HG03097 (cell line): ENCODE results near the gene PLA2G1B.
"Not testable (repeated sequence)": the region's sequence is repeated elsewhere in the genome, so short reads cannot be mapped to it uniquely, and the experiment has no call there.

ENCODE experiments used
- ATAC-seq: cut with Tn5 transposase; IDR thresholded peaks from one replicate; pipeline ENCODE4 v1.9.1; 2021; ENCODE audit not compliant: unreplicated experiment, low FRiP score

The PLA2G1B gene

DNA sequence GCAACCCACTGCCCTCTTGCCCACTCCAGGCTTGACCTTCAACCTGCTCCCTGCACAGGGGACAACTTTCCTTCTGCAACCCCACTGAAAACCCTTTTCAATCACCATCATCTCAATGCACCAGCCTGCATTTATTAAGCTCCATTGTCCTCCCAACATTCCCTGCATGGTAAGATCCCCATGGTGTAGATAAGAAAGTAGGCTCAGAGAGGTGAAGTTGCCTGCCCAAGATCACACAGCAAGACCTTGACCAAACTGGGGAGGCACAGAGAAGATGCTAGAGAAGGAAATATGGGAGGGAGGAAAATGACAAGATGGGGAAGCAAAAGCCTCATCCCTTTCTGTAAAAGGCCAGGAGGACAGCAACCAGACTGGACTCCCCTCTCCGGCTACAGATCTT, 31.5 kb upstream of the PLA2G1B start:
- no peak for ATAC-seq

DNA sequence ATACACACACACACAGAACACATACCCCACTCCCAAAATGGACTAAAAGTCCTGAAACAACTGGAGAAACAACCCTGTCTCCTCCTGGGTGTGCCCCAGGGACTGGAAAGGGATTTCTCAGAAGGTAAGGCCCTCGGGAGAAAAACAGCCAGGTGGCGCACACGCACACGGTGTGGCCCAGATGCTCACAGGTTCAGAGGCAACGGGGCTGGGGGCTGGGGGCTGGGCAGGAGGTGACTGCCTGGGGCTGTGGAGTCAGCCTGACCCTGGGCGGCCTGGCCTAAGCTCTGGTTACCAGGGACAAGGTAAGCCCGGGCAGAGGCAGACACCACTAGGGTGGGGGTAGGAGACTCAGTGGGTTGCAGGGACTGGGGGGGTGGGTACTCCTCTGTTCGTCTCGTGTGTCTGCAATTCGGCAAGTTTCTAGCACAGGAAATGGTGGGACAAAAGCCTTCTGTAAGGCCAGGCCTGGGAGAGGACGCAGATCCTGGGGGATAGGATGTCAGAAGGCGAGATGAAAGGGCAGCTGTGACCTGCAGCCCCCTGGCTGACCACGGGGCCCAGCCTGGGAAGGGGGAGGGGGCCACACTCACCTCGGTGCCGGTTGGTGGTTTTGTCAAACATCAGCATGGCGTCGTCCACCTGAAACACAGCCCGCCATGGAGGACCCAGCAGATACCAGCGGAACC, 31.0 kb upstream of the PLA2G1B start:
- ATAC-seq, result no peak

DNA sequence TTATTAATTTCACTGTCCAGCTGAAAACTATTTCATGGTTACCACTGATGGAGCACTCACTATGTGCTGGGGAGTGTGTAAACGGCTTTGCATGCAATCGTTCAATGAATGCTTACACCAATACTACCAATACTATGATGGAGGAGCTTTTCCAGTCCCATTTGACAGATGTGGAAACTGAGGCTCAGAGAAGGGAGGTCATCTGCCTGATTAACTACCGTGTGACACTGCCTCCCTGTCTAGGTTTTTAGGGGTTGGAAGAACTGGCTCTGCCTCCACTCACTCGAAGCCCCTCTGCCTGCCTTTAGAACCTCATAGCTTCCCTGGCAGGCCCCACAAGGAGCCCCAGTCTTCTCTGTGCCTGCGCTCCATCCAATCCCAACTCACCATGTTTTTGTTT, 29.5 kb upstream of the PLA2G1B start:
- ATAC-seq, result no peak

DNA sequence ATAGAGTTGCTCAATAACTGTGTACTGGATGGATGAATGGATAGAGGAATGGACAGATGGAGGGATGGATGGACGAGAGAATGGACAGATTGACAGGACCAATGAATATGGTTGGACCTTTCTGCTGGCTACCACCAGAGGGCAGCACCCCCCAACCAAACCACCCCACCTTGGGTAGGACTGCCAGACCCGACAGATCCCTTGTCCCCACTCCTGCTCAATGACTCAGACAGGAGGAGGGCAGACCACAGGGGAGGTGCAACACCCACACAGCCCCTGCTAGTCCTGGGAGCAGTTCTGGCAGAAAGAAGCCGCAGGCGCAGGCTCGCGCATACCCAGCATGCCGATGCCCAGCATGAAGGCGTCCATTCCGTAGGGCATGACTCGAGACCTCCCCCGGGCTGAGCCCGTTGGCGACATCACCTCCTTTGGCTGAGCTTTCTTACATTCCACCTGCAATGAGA, 29.0 kb upstream of the PLA2G1B start:
- no peak for ATAC-seq

DNA sequence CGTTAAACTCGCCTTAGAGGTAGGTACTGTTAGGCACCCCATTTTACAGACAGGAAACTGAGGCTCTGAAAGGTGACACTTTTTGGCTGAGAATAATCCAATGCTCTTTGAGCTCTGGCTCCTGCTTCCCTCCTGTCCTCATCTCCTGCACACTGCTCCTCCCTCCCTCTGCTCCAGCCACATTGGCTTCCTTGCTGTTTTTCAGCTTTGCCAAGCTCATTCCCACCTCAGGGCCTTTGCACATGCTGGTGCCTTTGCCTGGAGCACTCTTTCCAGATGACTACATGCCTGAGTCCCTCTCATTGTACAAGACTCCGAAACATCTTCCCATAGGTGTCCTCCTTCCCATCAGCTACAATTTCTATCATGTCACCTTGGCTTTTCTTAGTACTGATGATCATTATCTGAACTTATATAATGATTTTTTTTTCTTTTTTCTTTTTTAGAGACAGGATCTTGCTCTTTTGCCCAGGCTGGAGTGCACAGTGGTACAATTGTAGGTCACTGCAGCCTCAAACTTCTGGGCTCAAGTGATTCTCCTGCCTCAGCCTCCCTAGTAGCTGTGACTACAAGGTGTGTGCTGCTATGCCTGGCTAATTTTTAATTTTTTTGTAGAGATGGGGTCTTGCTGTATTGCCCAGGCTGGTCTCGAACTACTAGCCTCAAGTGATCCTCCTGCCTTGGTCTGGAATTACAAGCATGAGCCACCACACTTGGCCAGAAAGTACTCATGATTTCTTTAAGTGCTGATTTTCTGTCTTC, 26.2 kb upstream of the PLA2G1B start:
- no peak for ATAC-seq

DNA sequence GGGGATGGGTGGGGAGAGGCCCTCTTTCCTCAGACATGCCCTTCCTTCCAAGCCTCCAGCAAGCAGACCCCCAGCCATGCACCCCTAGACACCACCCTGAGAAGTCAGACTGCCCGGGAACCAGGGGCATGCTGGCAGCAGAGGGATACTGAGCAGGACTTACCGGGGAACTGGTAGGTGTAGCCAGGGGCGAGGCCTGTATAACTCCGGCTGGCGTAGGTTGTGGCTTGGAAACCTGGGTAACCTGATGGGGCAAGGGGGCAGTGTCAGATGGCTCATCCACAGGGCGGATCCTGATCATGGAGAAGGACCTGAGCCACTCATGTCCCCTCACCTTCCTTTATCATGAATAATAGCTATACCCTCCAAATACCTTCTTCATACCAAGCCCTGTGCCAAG, 25.6 kb upstream of the PLA2G1B start:
- ATAC-seq, result no peak

DNA sequence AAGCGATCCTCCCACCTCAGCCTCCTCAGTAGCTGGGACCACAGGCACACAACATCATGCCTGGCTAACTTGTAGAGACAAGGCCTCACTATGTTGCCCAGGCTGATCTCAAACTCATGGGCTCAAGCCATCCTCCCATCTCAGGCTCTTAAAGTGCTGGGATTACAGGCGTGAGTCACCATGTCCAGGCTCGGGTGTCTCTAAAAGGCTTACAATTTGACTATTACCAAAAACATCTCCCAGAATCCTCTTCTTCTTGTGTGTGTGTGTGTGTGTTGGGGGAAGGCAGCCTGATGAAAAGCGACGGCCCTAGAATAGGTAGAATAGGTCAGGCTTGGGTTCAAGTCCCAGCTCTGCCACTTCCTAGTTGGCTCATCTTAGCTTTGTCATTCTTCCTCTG, 24.5 kb upstream of the PLA2G1B start:
- ATAC-seq, result no peak

DNA sequence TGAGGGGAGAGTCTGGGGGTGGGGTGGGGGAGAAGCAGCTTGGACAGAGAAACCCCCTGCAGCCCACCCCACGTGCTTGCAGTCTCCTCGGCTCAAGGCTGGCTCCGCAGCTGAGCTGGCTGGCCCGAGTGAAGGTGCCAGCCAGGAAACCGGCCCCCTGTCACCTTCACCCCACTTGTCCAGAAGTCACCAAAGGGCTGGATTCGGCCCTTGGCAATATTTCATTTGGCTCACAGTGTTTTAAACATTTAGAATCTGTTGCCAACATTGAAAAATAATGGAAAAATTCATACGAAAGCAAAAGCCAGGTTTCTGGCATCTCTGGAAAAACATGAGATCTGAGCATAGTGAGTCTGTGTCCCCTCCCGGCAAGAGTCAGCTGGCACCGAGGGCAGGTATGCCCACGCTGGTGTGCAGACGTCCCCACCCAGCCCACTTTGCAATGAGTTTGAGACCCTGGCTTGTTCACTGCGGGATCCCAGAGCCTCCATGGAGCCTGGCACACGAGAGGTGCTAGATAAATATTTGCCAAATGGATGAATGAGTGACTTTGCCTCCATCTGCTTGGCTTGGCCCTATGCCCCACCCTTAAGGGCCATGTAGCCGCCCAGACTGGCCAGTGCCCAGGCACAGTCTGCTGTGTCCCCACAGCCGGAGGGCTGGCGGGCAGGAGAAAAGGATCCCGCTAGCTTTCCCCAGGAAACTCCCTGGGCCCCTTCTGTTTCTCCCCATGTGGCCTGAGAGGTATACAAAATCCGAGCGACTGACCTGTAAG, 23.2 kb upstream of the PLA2G1B start:
- no peak for ATAC-seq

DNA sequence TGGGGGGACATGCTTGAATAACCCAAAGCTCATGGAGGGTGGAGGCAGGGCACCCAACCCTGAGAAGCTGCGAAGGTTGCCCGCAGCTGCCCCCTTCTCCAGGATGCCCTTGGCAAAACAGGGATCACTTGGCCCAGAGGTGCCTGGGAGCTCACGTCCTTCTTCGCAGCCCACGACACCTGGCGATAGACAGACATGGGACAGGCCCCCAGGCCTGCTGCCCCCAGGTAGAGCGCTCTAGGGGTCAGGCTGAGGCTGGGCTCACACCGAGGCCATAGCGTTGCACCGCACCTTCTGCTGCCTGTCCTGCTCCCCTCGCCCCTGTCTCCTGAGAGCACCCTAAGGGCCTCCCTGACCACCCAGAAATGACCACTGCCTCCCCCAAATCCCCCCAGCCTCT, 20.2 kb upstream of the PLA2G1B start:
- no peak for ATAC-seq

DNA sequence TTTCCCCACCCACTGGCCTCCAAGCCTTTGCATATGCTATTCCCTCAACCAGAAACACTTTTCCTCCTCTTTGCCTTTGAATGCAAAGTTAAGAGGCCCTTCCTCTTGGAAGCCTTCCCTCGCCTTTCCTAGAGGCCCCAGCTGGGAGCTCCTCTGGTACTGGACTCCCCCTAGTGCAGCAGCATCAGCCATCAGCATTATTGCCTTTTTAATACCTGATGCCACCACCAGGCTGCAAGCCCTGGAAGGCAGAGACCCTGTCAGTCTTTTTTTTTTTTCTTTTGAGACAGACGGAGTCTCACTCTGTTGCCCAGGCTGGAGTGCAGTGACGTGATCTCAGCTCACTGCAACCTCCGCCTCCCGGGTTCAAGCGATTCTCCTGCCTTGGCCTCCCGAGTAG, 19.1 kb upstream of the PLA2G1B start:
- no peak for ATAC-seq

DNA sequence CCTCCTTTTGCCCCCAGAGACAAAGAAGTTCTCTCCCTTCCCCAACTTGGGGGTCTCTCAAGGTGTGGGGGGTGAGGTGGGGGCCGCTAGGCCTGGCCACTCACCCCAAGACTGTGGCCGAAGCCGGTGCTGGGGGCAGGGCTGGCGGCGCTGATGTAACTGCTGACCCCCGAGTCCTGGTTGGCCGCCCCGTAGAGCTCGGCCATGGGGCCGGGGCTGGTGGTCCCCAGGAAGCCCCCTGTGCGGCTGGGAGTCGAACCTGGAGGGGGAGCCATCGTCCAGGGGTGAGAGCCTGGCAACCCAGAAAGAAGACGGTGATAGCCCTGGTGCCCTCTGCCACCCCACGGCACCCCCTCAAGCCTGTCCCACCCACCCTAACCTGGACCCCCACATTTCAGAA, 18.5 kb upstream of the PLA2G1B start:
- no peak for ATAC-seq

DNA sequence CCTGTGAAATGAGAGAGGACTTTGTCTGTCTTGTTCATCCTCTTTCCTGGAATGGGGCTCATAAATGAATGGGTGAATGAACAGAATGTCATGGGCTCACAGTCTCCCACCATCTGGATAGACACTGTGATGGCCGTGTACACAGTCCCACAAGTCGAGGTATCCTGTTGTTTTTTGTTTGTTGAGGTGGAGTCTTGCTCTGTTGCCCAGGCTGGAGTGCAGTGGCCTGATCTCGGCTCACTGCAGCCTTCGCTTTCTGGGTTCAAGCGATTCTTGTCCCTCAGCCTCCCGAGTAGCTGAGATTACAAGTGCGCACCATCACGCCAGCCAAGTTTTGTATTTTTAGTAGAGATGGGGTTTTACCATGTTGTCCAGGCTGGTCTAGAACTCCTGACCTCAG, 16.1 kb upstream of the PLA2G1B start:
- ATAC-seq, result no peak

DNA sequence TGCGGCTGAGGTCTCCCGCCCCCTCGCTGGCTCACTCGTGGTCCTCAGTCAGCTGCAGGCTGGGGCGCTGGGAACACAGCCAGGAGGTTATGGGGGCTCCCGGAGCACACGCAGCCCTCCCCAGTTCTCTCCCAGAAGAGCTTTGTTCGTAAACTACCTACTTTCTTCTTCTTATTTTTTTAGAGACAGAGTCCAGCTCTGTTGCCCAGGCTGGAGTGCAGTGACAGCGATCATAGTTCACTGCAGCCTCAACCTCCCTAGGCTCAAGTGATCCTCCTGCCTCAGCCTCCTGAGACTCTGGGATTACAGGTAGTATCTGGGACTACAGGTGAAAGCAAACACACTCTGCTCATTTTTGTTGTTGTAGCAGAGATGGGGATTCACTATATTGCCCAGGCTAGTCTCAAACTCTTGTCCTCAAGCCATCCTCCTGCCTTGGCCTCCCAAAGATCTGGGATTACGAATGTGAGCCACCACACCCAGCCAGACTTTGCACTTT, 15.5 kb upstream of the PLA2G1B start:
- no peak for ATAC-seq

DNA sequence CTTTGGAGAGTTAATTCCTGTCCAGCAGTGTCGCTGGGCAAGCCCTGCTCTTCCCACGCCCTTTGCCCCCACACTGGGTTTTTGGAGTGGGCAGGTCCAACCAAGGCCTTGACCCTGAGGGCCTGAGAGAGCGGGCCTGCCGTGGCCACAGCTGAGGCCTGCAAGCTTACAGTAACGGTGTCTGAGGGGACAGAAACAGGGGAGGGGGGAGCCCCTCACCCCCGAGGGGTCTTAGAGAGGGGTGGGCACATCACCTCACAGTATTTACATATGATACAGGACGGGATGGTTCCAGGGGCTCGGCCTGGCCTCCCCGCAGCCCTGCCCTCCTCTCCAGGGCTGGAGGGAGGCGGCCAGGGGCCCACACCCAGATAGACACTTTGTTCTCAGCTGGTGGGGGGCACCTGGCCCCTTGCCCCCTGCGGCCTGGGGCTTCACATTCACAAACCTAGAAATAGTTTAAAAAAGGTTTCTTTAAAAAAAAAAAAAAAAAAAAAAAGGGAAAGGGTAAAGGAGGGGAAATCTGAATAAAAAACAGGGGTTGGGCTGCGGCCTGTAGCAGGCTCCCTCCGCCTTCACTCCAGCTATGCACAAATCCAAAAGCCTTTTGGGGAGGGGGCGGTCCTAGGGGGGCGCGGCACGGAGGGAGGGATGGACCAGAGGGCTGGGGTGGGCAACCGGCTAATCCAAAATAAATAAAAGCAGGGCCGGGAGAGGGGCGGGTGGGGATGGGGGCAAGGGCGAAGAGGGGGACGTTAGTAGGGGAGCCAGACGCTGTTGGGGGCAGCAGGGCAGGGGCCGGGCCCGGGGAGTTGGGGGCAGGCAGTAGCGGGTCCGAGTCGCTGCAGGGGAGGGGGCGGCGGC, 14.8 kb upstream of the PLA2G1B start:
- ATAC-seq, result no peak

DNA sequence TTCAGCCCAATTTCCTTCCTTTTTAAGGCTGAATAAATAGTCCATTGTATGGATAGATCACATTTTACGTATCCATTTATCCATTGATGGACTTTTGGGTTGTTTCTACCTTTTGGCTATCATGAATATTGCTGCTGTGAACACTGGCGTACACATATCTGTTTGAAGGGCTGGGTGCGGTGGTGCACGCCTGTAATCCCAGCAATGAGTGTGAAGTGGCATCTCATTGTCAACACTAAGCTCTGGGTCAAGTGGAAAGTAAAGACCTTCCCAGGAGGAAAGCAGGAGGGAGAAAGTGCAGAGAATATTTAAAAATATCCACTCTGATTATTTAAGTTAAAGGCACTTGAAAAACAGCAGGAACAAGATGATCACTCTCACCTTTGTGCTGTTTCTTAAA, 11.7 kb upstream of the PLA2G1B start:
- ATAC-seq, result no peak

DNA sequence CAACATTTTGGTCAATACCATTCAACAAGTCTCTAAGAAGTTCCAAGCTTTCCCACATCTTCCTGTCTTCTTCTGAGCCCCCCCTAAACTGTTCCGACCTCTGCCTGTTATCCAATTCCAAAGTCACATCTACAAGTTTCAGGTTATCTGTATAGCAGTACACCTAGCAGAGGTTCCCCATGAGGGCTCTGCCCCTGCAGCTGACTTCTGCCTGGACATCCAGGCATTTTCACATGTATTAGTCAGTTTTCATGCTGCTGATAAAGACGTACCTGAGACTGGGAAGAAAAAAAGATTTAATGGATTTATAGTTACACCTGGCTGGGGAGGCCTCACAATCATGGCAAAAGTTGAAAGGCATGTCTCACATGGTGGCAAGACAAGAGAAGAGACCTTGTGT, 10.2 kb upstream of the PLA2G1B start:
- no peak for ATAC-seq

DNA sequence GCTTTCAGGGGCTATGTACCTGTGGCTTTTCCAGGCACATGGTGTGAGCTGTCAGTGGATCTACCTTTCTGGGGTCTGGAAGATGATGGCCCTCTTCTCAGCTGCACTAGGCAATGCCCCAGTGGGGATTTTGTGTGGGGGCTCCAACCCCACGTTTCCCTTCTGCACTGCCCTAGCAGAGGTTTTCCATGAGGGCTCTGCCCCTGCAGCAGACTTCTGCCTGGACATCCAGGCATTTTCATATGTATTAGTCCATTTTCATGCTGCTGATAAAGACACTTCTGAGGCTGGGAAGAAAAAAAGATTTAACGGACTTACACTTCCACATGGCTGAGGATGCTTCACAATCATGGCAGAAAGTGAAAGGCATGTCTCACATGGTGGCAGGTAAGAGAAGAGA, 8.8 kb upstream of the PLA2G1B start:
- ATAC-seq, result not testable (repeated sequence)

DNA sequence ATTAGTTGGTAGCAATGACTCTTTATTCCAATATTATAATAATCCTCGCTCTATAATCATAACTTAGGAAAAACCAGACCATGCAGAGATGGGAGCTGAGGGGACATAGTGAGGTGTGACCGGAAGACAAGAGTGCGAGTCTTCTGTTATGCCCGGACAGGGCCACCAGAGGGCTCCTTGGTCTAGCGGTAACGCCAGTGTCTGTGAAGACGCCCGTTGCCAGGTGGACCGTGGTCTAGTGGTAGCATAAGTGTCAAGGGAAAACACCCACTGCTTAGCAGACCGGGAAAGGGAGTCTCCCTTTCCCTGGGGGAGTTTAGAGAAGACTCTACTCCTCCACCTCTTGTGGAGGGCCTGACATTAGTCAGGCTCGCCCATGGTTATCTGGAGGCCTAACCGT, 7.9 kb upstream of the PLA2G1B start:
- not testable (repeated sequence) for ATAC-seq

DNA sequence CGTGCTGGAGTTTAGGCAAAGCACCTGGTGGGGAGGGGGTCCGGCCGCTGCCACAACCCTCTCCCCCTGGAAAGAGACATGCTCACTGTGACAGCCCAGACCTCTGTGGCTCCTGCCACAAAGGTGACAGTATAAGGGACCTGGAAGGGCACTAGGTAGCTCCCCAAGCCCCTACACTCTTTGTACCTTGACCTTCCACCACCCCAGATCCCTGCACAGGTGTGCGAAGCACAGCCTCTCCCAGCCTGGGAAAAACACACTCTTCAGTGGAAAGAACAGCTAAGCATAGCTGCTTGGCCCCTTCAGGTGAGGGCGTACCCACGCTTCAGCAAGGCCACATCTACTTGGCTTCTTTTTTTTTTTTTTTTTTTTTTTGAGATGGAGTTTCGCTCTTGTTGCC, 4.9 kb upstream of the PLA2G1B start:
- no peak for ATAC-seq

DNA sequence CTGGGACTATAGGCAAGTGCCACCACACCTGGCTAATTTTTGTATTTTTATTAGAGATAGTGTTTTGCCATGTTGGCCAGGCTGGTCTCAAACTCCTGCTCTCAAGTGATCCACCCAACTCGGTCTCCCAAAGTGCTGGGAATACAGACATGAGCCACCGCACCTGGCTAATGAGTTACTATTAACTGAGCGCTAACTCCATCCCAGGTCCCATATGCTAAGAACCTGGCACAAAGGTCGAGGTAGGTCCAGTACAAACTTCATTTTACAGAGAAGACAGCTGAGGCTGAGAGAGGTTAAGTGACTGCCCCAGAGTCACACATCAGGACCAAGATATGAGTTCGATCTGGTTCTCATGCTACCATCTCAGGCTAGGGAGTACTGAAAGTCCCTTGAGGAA, 4.5 kb upstream of the PLA2G1B start:
- no peak for ATAC-seq
